ENCODE measurements around the gene PLK4.
A peak's percentile ranks its signal among the peaks of the same experiment; 100 is the strongest.

PLK4 gene

GRCh38 chr4:127880763-127881562, at the start of gene PLK4:
Gene PLK4, plus strand, starts transcription at chr4:127880893. Its CDS starts 242 bp downstream, at chr4:127881135.
- DNase-seq (ENCODE audit: low read depth, low spot score), result peak; percentile 37
- ChIA-PET POLR2A (interaction anchor here (0.9 to 1.9 kb wide), 2 partner anchors 74 to 84 kb away, joined by 3 to 6 read pairs; partner anchors contain the start of genes ABHD18 and MFSD8), CTCF (no interaction called here)

GRCh38 chr4:127832585-127832984, 48.1 kb upstream of the PLK4 start:
- ChIA-PET CTCF (no interaction called here), POLR2A (no interaction called here)
- no peak overlapping the region for H3K4me3 ChIP-seq (ENCODE audit: low read depth, low read length)
- no peak for TF ChIP-seq CTCF (IDR thresholded peaks at IDR 0.05; ENCODE audit: insufficient read depth, low read length, missing control alignments)
- no peak for DNase-seq (ENCODE audit: low read depth, low spot score)

More at GRCh38 chr4:127880763-127881562, at the start of gene PLK4:
- H3K4me3 ChIP-seq (ENCODE audit: low read depth, low read length), result peak within 1 kb of the TSS; percentile 95
- no peak for TF ChIP-seq CTCF (IDR thresholded peaks at IDR 0.05; ENCODE audit: insufficient read depth, low read length, missing control alignments)

GRCh38 chr4:127843704-127844600, 36.7 kb upstream of the PLK4 start:
- no peak for DNase-seq (ENCODE audit: low read depth, low spot score)

GRCh38 chr4:127844601-127845116, 36.0 kb upstream of the PLK4 start:
- DNase-seq (ENCODE audit: low read depth, low spot score), result no peak
- H3K4me3 ChIP-seq (ENCODE audit: low read depth, low read length), result no peak overlapping the region
- ChIA-PET CTCF (no interaction called here), POLR2A (no interaction called here)
- TF ChIP-seq CTCF (IDR thresholded peaks at IDR 0.05; ENCODE audit: insufficient read depth, low read length, missing control alignments), result no peak

More at GRCh38 chr4:127843704-127844600, 36.7 kb upstream of the PLK4 start:
- TF ChIP-seq CTCF (IDR thresholded peaks at IDR 0.05; ENCODE audit: insufficient read depth, low read length, missing control alignments), result no peak
- H3K4me3 ChIP-seq (ENCODE audit: low read depth, low read length), result no peak overlapping the region
- ChIA-PET CTCF (no interaction called here), POLR2A (no interaction called here)

GRCh38 chr4:127846061-127846460, 34.6 kb upstream of the PLK4 start:
- H3K4me3 ChIP-seq (ENCODE audit: low read depth, low read length), result no peak overlapping the region
- TF ChIP-seq CTCF (IDR thresholded peaks at IDR 0.05; ENCODE audit: insufficient read depth, low read length, missing control alignments), result no peak
- CTCF ChIA-PET, result no interaction called here
- POLR2A ChIA-PET, result no interaction called here
- DNase-seq (ENCODE audit: low read depth, low spot score), result no peak

- no peak for DNase-seq (ENCODE audit: low read depth, low spot score)
- H3K4me3 ChIP-seq (ENCODE audit: low read depth, low read length), result no peak overlapping the region
- ChIA-PET POLR2A (no interaction called here), CTCF (no interaction called here)
- TF ChIP-seq CTCF (IDR thresholded peaks at IDR 0.05; ENCODE audit: insufficient read depth, low read length, missing control alignments), result no peak
Measured at GRCh38 chr4:127846765-127847164, 33.9 kb upstream of the PLK4 start.

Measured in AG04449 (cell line).